ENCODE data around the gene BLOC1S5.

DNA sequence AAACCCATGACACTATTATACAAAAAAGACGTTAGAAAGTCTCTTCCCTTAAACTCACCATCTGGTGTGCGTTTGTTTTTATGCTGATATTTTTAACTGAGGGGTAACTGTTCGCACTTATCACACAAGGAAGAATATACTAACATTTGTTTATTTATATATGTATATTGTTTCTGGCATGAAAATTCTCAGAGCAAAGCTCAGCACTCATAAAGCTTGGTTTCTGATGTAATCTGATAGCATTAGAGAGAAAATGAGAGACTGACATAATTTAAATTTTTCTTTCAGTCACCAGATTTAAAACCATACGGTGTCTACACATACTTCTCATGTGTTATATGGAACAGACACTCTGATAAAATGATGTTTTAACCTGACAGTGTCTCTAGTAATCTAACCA is 6.9 kb downstream of the BLOC1S5 start:
- TF ChIP-seq, protein P1, sequence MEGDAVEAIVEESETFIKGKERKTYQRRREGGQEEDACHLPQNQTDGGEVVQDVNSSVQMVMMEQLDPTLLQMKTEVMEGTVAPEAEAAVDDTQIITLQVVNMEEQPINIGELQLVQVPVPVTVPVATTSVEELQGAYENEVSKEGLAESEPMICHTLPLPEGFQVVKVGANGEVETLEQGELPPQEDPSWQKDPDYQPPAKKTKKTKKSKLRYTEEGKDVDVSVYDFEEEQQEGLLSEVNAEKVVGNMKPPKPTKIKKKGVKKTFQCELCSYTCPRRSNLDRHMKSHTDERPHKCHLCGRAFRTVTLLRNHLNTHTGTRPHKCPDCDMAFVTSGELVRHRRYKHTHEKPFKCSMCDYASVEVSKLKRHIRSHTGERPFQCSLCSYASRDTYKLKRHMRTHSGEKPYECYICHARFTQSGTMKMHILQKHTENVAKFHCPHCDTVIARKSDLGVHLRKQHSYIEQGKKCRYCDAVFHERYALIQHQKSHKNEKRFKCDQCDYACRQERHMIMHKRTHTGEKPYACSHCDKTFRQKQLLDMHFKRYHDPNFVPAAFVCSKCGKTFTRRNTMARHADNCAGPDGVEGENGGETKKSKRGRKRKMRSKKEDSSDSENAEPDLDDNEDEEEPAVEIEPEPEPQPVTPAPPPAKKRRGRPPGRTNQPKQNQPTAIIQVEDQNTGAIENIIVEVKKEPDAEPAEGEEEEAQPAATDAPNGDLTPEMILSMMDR (IDR thresholded peaks at IDR 0.05), result no peak
- TF ChIP-seq POLR2AphosphoS5 (IDR thresholded peaks at IDR 0.05; ENCODE audit: low read depth, low read length) (no peak), TCF7L2 (IDR thresholded peaks at IDR 0.05; ENCODE audit: low read depth, low read length) (no peak)
- TF ChIP-seq, protein P2, sequence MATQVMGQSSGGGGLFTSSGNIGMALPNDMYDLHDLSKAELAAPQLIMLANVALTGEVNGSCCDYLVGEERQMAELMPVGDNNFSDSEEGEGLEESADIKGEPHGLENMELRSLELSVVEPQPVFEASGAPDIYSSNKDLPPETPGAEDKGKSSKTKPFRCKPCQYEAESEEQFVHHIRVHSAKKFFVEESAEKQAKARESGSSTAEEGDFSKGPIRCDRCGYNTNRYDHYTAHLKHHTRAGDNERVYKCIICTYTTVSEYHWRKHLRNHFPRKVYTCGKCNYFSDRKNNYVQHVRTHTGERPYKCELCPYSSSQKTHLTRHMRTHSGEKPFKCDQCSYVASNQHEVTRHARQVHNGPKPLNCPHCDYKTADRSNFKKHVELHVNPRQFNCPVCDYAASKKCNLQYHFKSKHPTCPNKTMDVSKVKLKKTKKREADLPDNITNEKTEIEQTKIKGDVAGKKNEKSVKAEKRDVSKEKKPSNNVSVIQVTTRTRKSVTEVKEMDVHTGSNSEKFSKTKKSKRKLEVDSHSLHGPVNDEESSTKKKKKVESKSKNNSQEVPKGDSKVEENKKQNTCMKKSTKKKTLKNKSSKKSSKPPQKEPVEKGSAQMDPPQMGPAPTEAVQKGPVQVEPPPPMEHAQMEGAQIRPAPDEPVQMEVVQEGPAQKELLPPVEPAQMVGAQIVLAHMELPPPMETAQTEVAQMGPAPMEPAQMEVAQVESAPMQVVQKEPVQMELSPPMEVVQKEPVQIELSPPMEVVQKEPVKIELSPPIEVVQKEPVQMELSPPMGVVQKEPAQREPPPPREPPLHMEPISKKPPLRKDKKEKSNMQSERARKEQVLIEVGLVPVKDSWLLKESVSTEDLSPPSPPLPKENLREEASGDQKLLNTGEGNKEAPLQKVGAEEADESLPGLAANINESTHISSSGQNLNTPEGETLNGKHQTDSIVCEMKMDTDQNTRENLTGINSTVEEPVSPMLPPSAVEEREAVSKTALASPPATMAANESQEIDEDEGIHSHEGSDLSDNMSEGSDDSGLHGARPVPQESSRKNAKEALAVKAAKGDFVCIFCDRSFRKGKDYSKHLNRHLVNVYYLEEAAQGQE (IDR thresholded peaks at IDR 0.05; ENCODE audit: insufficient read depth in 1 of 2, low read depth in 2 of 2, low read length in 1 of 2), result no peak
